ENCODE data around the gene NEK7.

GRCh38 chr1:198333744-198334143 lies 176.9 kb downstream of the NEK7 start:
- TF ChIP-seq POLR2A (IDR thresholded peaks at IDR 0.05) = no peak
- no peak for TF ChIP-seq CTCF (IDR thresholded peaks at IDR 0.05)

Data from uterus (tissue), 2 donors.